ENCODE results near the gene ZDHHC14.
"Not testable (repeated sequence)": the region's sequence is repeated elsewhere in the genome, so short reads cannot be mapped to it uniquely, and the experiment has no call there.

Gene ZDHHC14

DNA sequence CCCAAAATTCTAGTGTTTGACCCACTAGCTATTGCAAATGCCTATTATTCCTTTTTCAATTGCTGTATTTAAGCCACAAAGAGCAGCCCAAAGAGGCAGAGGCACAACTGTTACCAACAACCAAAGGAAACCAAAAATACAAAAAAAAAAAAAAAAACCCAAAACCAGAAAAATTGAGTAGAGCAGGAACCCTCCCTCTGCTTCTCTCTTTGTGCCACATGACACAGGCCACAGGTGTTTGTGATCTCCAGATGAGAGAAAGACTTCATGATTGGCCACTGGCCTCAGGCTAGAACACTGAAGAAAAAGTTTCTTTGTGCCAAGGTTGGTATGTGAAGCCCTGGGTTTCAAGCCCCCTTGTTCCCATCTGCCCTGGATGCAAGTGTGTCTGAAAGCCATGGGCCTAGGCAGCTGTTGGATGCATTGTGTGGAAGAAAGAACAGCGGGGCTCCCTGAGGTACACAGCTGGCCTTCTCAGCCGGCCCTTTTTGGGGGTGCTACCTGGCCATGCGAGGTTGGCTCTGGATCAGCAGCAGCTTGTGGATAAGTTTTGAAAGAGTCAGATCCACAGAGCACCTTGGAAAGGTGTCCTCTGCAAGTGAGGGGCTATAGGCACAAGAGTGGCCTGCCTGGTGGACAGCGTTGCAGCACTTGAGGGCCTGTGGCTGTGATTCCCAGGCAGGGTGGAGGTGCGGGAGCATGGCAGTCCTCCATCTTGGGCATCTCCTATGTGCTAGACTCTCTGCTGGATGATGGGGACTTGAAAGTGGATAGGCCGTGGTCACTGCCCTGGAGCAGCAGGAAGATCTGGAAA is 204.5 kb downstream of the ZDHHC14 start:
- no peak for DNase-seq

DNA sequence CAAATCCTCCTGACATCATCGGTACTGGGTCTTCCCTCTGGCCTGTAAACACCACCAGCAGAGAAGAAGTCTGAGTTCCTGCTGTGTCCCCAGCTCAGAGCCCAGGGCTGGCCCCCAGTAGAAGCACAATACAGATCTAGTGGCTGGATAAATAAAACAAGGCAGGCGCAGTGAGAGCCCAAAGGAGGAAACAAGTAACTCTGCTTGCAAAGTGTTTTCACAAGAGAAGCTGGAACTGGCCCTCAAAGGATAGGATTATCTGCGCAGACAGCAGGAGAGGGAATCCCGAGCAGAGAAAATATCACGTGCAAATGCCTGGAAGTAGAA is 205.1 kb downstream of the ZDHHC14 start:
- no peak for DNase-seq

DNA sequence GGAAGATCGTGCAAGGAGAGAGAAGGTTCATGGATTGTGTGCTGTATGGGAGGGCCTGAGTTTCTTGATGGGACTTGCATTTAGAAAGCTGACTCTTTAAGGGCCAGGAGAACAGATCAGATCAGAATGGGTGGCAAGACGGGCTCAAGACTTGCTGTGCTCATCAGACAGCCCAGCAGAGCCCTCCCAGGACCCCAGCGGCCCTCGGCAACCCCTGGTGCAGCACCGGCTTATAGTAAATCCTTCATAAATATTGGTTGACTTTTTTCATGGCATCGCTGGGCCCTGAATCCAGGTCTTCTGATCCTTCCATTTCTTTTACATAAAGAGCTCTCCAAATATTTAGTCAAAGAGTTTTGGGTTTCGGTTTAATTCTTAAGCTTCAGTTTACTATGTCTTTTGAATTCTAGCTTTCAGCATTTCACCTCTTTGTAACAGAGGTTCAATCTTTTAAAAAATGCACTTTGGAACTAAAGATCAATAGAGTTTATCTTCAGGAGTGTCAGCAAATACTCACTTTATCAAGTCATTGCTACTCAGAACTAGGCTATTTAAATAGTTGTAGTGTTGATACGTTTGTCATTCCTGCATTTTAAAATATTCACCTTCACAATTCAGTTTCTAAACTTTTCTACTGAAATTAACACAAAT is 205.6 kb downstream of the ZDHHC14 start:
- no peak for DNase-seq

DNA sequence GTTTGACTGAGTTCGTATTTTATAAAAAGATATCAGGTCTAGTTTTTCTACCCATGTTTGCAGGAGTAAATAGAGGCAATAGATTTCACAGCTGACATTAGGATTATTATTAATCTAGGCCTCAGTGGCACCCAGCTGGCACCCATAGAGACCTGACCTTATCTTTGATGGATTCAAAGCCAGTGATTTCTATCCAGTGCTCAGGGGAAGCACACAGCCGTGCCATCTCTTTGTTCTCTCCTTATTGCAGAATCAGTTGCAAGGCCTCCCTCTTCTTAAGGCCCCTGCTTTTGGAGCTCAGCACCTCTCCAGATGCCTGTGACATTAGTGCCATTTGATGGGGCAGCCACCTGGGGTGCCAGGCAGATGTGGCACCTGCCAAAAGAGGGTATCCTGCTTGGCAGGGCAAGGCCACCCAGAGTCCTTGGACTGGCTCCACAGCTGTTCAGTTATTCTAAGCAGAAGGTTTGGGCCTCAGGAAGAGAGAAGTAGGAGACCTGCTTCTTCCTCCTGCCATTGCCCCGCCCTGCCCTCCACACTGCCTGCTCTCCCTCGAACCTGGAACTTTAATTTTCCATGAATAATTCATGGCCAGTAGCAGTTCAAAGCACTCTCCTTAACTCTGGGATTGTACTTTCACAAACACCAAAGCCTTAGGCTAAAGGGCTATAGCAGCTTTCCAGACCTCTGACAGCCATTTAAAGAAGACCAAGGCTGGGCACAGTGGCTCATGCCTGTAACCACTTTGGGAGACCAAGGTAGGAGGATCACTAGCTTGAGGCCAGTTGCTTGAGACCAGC is 206.3 kb downstream of the ZDHHC14 start:
- no peak for DNase-seq

DNA sequence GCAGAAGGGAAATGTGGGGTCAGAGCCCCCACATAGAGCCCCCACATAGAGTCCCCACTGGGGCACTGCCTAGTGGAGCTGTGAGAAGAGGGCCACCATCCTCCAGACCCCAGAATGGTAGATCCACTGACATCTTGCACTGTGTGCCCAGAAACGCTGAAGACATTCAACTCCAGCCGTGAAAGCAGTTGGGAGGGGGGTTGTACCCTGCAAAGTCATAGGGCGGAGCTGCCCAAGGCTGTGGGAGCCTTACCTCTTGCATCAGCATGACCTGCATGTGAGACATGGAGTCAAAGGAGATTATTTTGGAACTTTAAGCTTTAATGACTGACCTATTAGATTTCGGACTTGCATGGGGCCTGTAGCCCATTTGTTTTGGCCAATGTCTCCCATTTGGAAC is 209.7 kb downstream of the ZDHHC14 start:
- DNase-seq = not testable (repeated sequence)

DNA sequence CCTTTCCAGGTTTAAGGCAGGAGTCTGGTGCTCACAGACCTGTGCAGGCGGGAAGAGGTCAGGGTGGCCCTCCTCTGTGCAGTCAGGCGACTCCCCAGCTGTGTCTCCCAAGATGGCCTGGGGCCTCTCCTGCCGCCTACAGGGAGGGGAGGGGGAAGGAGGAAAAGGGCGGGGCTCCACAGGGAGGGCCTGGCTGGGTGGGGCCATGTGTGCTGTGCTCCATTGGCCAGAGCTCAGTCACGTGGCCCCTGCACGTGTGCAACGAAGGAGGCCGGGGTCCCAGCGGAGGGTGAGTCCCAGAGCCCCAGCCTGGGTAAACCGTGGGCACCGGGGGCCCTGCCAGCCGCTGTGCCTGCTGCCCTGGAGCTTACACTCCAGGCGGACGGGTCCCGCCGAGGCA is 211.6 kb downstream of the ZDHHC14 start:
- DNase-seq = no peak

DNA sequence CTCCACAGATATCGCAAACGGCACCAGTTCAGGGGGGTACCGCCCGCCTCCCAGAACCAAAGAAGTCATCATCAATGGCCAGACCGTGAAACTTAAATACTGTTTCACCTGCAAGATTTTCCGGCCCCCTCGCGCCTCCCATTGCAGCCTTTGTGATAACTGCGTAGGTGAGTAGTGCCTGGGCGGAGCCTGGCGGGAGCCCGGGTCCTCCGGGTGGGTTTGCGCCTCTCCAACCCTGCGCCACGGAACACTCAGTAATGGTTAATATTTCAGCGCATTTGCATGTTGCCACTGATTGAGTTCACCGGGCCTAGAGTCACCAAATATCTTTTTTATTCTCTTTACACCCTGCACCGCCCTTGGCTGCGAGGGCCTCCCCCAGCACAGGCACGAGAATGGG is 212.0 kb downstream of the ZDHHC14 start:
- no peak for DNase-seq

DNA sequence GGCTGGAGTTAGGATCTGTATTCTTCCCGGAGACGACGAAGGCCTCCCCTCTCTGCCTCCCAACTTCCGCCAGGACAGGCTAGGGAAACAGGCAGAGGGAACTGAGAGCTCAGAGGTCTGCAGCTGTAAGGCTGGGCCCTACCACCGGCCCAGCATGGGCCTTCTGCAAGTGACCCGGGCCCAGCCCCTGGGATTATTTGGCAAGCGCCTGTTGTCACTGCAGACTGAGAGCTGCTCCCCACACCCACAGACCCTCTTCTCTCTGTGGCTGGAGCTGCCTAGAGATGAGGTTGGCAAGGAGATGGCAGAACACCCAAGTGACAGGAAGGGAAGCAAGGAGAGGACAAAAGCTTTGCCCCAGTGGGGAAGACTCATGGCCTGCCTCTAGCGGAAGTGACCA is 212.6 kb downstream of the ZDHHC14 start:
- DNase-seq = no peak

DNA sequence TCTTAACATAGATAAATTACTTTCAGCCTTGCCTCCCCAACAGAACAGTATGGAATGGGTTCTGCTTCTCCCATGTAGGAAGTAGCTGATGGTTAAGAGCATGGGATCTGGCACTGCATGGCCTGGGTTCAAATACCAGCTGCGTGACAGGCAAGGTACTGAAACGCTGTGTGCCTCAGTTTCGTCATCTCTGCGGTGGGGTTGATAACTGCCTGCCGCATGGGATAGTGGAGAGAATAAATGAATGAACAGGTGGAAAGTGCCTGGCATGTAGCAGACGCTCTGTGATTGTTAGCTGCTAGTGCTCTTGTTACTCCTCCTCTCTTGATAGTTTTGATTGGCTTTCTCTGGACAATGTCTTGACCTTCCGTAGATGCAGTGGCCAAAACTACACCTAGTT is 213.3 kb downstream of the ZDHHC14 start:
- no peak for DNase-seq

DNA sequence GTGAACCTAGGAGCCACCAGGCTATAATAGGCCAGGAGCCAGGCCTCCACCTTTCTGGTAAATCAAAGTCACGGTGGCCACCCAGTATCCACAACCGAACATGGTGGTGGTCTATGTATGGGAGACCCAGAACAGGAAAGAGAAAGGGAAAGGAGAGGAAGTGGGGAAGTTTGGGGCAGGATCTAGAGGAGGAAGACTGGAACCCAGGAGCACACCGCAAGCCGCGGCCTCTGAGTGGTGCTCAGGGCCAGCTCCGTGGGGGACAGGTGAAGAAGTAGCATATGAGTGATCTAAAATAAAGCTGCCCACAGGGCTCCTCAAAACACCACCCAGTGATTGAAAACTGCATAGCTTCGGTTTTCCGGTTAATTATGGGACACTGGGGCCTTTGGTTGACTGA is 214.8 kb downstream of the ZDHHC14 start:
- DNase-seq = no peak

DNA sequence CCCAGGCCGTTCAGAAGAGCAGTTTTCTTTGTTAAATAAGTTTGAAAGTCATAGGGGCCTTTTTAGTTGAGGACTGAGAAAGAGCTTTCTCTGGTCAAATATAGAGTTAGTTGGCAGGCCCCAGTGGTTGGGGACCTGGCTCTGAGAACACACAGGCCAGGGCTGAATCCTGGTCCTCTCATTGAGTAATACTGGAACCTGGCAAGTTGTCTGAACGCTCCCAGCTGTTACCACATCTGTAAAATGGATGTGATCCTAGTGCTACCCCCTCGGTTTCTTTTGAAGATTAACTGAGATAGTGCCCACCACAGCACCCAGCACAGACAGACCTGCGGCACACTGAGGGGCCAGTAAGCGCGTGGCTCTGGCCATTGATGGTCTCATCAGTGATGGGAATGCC is 215.5 kb downstream of the ZDHHC14 start:
- DNase-seq = no peak

DNA sequence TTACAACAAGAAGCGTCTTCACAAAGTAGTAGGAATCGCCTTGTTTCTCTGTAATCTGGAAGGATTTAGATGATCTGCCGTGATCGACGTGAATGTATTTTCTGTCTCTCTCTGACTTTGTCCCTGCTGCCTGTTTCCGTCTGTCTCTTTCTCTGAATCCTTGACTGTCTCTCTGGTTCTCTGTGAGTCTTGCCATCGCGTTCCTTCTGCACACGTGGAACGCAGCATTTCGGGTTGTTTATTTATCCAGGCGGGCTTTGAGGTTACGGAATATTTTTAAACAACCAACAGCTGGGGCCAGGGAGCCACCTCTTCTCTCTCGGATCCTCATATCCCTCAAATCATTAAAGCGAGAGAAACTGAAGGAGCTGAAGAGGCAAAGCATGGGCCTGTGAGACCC is 215.9 kb downstream of the ZDHHC14 start:
- no peak for DNase-seq

DNA sequence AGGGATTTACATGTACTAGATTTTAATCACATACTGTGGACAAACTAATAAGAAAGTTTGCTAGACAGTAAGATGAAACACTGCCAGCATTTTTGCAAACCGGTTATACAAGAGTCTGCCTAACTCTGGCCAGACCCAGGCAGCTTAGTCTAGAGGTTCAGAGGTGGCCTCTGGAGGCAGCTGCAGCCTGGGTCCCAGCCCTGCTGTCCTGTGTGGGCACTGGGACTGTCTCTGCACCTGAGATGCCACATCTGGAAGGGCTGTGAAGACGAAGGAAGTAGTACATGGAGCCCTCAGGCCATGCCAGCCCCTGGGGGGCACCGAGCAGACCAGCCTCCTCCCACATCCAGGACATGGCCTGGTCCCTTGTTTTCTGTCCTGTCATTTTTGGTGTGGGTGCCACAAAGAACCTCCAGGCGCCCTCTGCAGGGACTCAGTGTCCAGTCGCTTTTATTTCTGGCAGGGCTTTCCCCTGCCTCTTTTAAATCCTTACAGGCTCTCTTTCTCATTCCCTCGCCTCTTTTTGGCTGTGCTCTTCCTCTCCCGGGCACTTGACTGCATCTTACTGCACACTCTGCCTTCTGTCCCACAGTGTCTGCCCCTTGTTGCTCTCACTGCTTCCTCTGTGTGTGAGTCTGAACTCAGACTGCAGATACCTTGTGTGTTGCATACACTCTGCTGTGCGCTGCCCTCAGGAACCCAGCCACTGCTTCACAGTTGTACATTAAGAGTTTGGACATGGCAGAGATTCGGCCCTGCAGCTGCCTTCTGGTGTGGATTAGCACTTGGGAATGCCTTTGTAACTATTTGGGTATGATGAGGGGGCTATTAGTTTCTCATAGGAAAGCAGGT is 216.7 kb downstream of the ZDHHC14 start:
- peak; percentile 12 for DNase-seq

DNA sequence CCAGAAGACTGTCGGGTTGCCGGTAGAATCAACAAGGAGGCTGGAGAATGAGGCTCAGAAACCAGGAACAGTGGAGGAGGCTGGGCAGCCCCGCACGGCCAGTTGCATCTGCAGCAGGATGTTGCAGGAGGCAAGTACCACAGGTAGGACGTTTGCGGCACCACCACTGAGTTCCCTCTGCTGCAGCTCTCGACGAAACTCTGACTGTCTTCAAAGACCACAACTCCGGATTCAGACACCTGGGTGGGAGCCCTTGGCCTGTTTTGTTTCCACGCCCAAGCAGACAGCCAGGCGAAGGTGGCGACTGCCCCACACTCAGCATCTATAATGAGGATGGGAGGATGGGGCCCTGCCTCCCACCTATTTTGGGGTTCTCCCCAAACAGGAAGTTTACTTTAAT is 218.2 kb downstream of the ZDHHC14 start:
- no peak for DNase-seq

DNA sequence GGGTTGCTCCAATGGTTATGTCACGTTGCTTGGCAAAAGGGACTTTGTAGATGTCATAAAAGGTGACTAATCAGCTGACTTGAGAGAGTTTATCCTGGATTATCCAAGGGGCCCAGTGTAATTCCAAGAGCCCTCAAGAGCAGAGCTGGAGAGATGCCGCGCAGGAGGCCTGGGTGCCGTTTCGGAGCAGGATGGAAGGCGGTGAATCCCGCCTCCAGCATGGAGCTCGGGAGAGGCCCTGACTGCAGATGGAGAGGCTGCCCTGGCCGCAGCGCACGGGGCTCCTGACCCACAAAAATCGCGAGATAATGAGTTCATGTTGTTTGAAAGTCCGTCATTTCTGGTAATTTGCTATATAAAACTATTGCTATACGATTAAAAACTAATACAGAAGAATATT is 219.8 kb downstream of the ZDHHC14 start:
- DNase-seq = no peak

DNA sequence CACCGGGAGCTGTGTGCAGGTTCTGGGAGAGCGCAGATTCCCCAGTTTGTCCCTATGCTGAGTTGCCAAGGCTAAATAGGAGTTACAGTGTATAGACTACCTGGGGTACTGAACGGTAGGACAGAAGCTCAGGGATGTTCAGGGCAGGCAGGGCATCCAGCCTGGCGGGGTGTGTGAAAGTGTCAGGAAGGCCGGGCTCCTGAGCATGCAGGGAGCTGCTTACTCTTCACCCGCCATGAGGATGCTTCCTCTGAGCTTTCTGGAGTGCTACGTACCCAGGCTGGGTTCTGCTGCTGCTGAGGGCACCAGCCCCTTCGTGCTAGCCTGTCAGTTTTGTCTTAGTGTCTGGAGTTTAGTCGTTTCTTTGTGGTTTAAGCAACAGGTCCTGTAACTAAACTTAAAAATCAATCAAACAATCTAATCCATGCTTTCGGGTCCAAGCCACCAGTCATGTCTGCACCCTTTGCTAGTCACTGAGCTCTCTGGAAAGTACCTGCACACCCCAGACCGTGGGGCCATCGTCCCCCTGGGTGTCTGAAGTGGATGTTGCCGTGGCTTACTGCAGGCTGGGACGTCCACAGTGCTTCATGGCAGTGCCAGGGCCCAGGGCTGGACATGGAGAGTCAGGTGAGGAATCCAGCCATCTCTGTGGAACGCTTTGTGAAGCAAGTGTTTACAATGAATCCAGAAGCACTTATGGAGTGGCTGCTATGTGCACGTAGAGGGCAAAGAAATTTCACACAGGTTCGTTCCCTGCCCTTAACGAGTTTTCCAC is 221.7 kb downstream of the ZDHHC14 start:
- DNase-seq = no peak

DNA sequence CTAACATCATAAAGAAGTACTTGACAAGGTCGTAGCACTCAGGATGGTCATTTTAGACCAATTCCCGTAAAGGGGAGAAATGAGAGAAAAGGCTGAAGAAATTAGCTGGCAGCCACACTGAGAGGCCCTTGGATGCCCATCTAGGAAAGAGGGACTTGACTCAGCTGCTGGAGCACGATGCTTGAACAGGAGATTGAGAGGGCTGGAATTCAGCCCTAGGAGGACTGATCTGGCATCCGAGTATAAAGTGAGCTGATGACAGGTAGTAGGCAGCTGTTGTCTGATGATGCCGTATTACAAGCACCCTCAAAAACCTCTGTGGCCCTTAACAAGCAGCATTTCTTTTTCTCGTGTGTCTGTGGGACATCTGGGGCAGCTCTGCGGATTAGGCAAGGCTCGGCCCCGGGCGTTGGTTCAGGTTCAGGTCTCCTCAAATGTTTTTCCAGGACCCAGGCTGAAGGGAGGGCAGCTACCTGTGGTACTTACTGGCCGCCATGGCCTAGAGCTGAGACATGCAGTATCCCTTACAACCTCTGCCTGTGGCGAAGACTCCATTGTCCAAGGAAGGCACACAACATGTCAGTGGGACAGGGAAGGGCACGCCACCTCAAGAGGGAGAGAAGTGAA is 222.4 kb downstream of the ZDHHC14 start:
- DNase-seq = no peak

DNA sequence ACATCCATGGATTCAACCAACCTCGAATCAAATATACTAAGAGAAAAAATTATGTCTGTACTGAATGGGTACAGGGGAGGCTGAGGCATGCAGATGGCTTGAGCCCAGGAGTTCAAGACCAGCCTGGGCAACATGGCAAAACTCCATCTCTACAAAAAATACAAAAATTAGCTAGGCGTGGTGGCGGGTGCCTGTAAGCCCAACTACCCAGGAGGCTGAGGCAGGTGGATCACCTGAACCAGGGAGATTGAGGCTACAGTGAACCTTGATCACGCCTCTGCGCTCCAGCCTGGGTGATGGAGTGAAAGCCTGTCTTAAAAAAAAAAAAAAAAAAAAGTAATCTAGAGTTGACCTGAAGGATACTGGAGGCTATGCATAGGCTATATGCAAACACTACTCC is 223.0 kb downstream of the ZDHHC14 start:
- no peak for DNase-seq

DNA sequence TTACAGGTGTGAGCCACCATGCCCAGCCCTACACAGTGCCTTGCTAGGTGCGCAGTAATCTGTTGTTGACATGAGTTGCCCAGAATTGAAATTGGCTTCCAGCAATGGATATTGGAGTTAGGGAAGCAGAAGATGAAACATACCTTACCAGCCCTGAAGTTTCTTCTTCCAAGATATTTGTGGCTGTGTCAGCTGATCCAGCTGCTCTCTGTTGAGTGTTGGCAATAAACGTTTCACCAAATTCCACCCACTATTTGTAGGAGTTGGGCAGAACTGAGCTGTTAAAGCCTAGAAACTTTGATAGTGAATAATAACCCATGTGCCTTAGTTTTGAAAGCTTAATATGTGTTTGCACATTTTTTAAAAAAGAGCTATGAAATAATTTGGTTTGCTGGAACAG is 223.8 kb downstream of the ZDHHC14 start:
- DNase-seq = no peak

DNA sequence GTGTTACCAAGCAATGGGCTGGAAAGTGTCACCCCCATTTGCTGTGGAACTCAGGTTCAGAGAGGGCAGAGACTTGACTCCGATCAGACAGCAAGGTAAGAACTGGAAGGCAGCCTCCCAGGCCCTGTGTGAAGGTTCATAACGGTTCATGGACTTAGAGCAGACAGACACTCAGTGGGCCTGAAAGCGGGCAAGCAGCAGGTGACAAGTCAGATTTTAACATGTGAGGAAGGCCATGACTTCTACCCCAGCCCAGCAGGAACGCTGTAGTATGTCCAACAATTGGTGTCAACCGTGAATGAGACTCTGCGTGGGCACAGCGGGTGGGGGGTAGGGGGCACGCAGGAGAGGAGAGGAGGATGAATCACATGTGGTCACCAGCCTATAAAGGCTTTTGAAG is 224.5 kb downstream of the ZDHHC14 start:
- no peak for DNase-seq

DNA sequence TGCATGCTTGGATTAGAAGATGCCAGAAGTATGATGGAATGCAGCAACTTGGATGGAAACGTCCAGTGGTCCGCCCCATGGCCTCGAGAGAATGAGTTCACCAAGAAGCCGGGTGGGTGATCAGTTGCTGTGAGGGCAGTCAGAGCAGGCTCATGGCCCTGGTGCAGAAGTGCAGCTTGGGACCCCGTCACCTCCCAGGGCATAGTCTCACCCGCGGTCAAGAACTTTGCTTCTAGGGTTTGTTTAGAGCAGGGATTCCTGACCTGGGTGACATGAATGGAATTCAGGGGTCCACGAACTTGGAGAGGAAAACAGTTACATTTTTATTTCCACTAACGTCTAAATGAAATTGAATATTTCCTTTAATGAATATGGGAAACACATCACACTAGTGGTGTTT is 225.5 kb downstream of the ZDHHC14 start:
- no peak for DNase-seq
